H1 (cell line): ENCODE measurements around the gene RHBDD1. TPM values are rescaled to one million over a fixed set of nuclear protein-coding genes. Genes with fewer than 3 reads are reported as not detected.

Source experiments
- CTCF ChIA-PET: fragments of 300-600 bp; sonication (Branson Sonifier 250); formaldehyde crosslinking; loops from one replicate; lab custom pipeline; 2021; ENCODE audit not compliant: partially characterized antibody; lab: Charles Lee
- POLR2A ChIA-PET: fragments of 300-600 bp; sonication (Branson Sonifier 250); formaldehyde crosslinking; loops from one replicate; lab custom pipeline; 2021; ENCODE audit warnings: inconsistent platforms; ENCODE audit not compliant: partially characterized antibody; lab: Charles Lee
- DNase-seq, 2 experiments: peaks; one replicate each; pipeline versions ENCODE4 v3.0.0 to v3.0.0-alpha.2; 2010 to 2022; ENCODE audit warnings: low spot score in 2 of 2, low read depth in 1 of 2, mixed read lengths in 1 of 2
- FAIRE-seq: peaks from 2 replicates; lab custom pipeline; 2011; peaks lifted over from hg19 to GRCh38; lab: Jason Lieb, UNC
- H2AFZ ChIP-seq: 2 replicates; pipeline ENCODE4 v1.8.1; 2012; ENCODE audit warnings: low read length, inconsistent platforms
- H2AK5ac ChIP-seq: 2 replicates; pipeline ENCODE4 v1.6.1; 2013; ENCODE audit warnings: low read depth, low read length
- H2BK120ac ChIP-seq: replicated peaks from 2 replicates; pipeline ENCODE3; 2013; ENCODE audit warnings: low read depth, low read length, inconsistent platforms
- H2BK12ac ChIP-seq: 2 replicates; pipeline ENCODE4 v1.6.1; 2013; ENCODE audit warnings: low read depth, low read length
- H2BK15ac ChIP-seq: 2 replicates; pipeline ENCODE4 v1.6.1; 2013; ENCODE audit warnings: low read length
- H2BK20ac ChIP-seq: 2 replicates; pipeline ENCODE4 v1.6.1; 2013; ENCODE audit warnings: low read length
- H2BK5ac ChIP-seq: 2 replicates; pipeline ENCODE4 v1.6.1; 2013; ENCODE audit warnings: low read depth, low read length
- H3K14ac ChIP-seq: 2 replicates; pipeline ENCODE4 v1.6.1; 2013; ENCODE audit warnings: inconsistent platforms; ENCODE audit not compliant: insufficient read length
- H3K18ac ChIP-seq: 2 replicates; pipeline ENCODE4 v1.6.1; 2013; ENCODE audit warnings: low read length; ENCODE audit errors: extremely low read depth
- H3K23ac ChIP-seq: 2 replicates; pipeline ENCODE4 v1.6.1; 2013; ENCODE audit warnings: inconsistent platforms; ENCODE audit not compliant: insufficient read length
- H3K23me2 ChIP-seq: 2 replicates; pipeline ENCODE4 v1.6.1; 2013; ENCODE audit warnings: low read depth, low read length
- H3K27ac ChIP-seq: 2 replicates; pipeline ENCODE4 v1.6.1; 2011; ENCODE audit warnings: low read depth, low read length, inconsistent platforms
- H3K27me3 ChIP-seq, 4 experiments: replicated peaks in 1 of 4; 1 replicate in 1 of 4; 2 replicates in 3 of 4; pipeline versions ENCODE4 v1.6.1 to v1.8.1; 2011 to 2013; ENCODE audit warnings: low read length in 3 of 4, mild to moderate bottlenecking in 3 of 4, inconsistent platforms in 2 of 4, mixed read lengths in 2 of 4, moderate library complexity in 1 of 4; ENCODE audit not compliant: control insufficient read depth in 3 of 4, insufficient read depth in 3 of 4; ENCODE audit errors: extremely low read depth in 1 of 4
- H3K36me3 ChIP-seq, 4 experiments: 2 replicates each; pipeline versions ENCODE4 v1.6.1 to v1.8.1; 2011 to 2013; ENCODE audit warnings: mild to moderate bottlenecking in 4 of 4, low read length in 3 of 4, moderate library complexity in 2 of 4, control low read depth in 1 of 4, inconsistent platforms in 1 of 4; ENCODE audit not compliant: insufficient read depth in 4 of 4, control insufficient read depth in 2 of 4
- H3K4ac ChIP-seq: replicated peaks from 2 replicates; pipeline ENCODE3; 2013; ENCODE audit warnings: low read length, low read depth, mixed read lengths, inconsistent platforms; ENCODE audit not compliant: insufficient read length
- H3K4me1 ChIP-seq, 4 experiments: replicated peaks in 1 of 4; 1 replicate in 1 of 4; 2 replicates in 3 of 4; pipeline versions ENCODE4 v1.6.1 to v1.8.1; 2011 to 2013; ENCODE audit warnings: low read length in 3 of 4, inconsistent platforms in 2 of 4, mixed read lengths in 1 of 4; ENCODE audit not compliant: insufficient read depth in 4 of 4, control insufficient read depth in 3 of 4
- H3K4me2 ChIP-seq, 2 experiments: 2 replicates each; pipeline versions ENCODE4 v1.6.1 to v1.8.1; 2011 to 2013; ENCODE audit warnings: low read depth in 2 of 2, low read length in 2 of 2, control low read depth in 1 of 2, inconsistent platforms in 1 of 2, mild to moderate bottlenecking in 1 of 2; ENCODE audit not compliant: insufficient read depth in 1 of 2
- H3K4me3 ChIP-seq, 4 experiments: fragments of 200-600, 300-600 bp in 1 of 4; sonication (generic), shearing (Covaris generic), sonication (Bioruptor Twin) in 1 of 4; 2 replicates each; pipeline versions ENCODE4 v1.5.1 to v1.8.1; 2011 to 2016; ENCODE audit warnings: low read length in 4 of 4, low read depth in 3 of 4, control low read depth in 2 of 4, inconsistent platforms in 2 of 4, mild to moderate bottlenecking in 2 of 4, mixed read lengths in 1 of 4, moderate library complexity in 1 of 4; ENCODE audit not compliant: insufficient read depth in 2 of 4; ENCODE audit errors: extremely low read depth in 1 of 4
- H3K56ac ChIP-seq: replicated peaks from 2 replicates; pipeline ENCODE3; 2013; ENCODE audit warnings: low read depth, mild to moderate bottlenecking, mixed read lengths, low read length, inconsistent platforms; ENCODE audit not compliant: insufficient read length
- H3K79me1 ChIP-seq: 2 replicates; pipeline ENCODE4 v1.6.1; 2013; ENCODE audit warnings: low read depth, low read length, control low read depth
- H3K79me2 ChIP-seq, 2 experiments: 2 replicates each; pipeline versions ENCODE4 v1.6.1 to v1.8.1; 2012 to 2013; ENCODE audit warnings: low read length in 2 of 2, mild to moderate bottlenecking in 2 of 2, inconsistent platforms in 1 of 2; ENCODE audit not compliant: insufficient read depth in 2 of 2, control insufficient read depth in 1 of 2
- H3K9ac ChIP-seq, 4 experiments: replicated peaks in 1 of 4; 1 replicate in 1 of 4; 2 replicates in 3 of 4; pipeline versions ENCODE4 v1.6.1 to v1.8.1; 2011 to 2013; ENCODE audit warnings: low read depth in 3 of 4, low read length in 3 of 4, control low read depth in 2 of 4, mild to moderate bottlenecking in 2 of 4, moderate library complexity in 2 of 4, inconsistent platforms in 1 of 4; ENCODE audit errors: extremely low read depth in 1 of 4
- H3K9me3 ChIP-seq, 2 experiments: 2 replicates each; pipeline versions ENCODE4 v1.6.1 to v1.8.1; 2012 to 2013; ENCODE audit warnings: mild to moderate bottlenecking in 2 of 2, moderate library complexity in 2 of 2, control low read depth in 1 of 2, inconsistent platforms in 1 of 2, low read depth in 1 of 2, low read length in 1 of 2, mixed read lengths in 1 of 2; ENCODE audit not compliant: insufficient read depth in 2 of 2
- H4K20me1 ChIP-seq, 2 experiments: replicated peaks in 1 of 2; 2 replicates each; pipeline versions ENCODE3 to v1.8.1; 2011 to 2013; ENCODE audit warnings: inconsistent platforms in 2 of 2, low read length in 2 of 2, mild to moderate bottlenecking in 1 of 2; ENCODE audit not compliant: insufficient read depth in 2 of 2, control insufficient read depth in 1 of 2
- H4K5ac ChIP-seq: 2 replicates; pipeline ENCODE4 v1.6.1; 2013; ENCODE audit warnings: low read length, low read depth, mixed read lengths, inconsistent platforms; ENCODE audit not compliant: insufficient read length
- H4K8ac ChIP-seq: 2 replicates; pipeline ENCODE4 v1.8.0; 2013; ENCODE audit warnings: mild to moderate bottlenecking, moderate library complexity, low read length, inconsistent platforms; ENCODE audit not compliant: insufficient read depth; ENCODE audit errors: extremely low read depth
- H4K91ac ChIP-seq: replicated peaks from 2 replicates; pipeline ENCODE3; 2013; ENCODE audit warnings: low read length, mixed read lengths, inconsistent platforms; ENCODE audit not compliant: insufficient read length
- E2F6 ChIP-seq: IDR thresholded peaks from 2 replicates; pipeline ENCODE4 v1.6.1; 2012; ENCODE audit warnings: inconsistent platforms
- KDM1A ChIP-seq: fragments of 200-600, 300-600 bp; sonication (generic); IDR thresholded peaks from 2 replicates; pipeline ENCODE4 v1.7.1; 2016; ENCODE audit warnings: mild to moderate bottlenecking, low read length, borderline replicate concordance
- NRF1 ChIP-seq: IDR thresholded peaks from 2 replicates; pipeline ENCODE4 v1.6.1; 2011; ENCODE audit warnings: mild to moderate bottlenecking, low read depth, low read length, improper control_type of control experiment
- POU5F1 ChIP-seq: IDR thresholded peaks from 2 replicates; pipeline ENCODE4 v1.6.1; 2011; ENCODE audit warnings: low read depth, mild to moderate bottlenecking, low read length, moderate library complexity
- WGBS, 2 experiments: shearing (Covaris generic) in 1 of 2; methylation state at CpG; one replicate each; pipeline versions ENCODE4 v1.1.6 to v1.1.7; 2013 to 2015; ENCODE audit warnings: low lambda C conversion rate in 2 of 2, mixed read lengths in 2 of 2, inconsistent platforms in 1 of 2, low coverage in 1 of 2, missing lambda C conversion rate in 1 of 2; ENCODE audit not compliant: insufficient replicate concordance in 2 of 2, insufficient coverage in 1 of 2, insufficient read length in 1 of 2; ENCODE audit errors: extremely low coverage in 1 of 2, missing lambda C conversion rate in 1 of 2; 5-methylcytosine and 5-hydroxymethylcytosine counted together
- polyA plus RNA-seq, 7 experiments: library from polyadenylated mRNA; depleted of rRNA in 3 of 7; stranded (reverse) in 5 of 7; unstranded in 2 of 7; fragments of >200 nt in 5 of 7; fragments of 200-250 nt in 2 of 7; gene quantifications; 1 replicate in 5 of 7; 2 replicates in 1 of 7; 4 replicates in 1 of 7; pipeline versions ENCODE4 v1.2.1 to v1.2.3, GENCODE V29; 2011 to 2013; ENCODE audit warnings: missing spikeins in 2 of 7, mixed read lengths in 2 of 7
- total RNA-seq: library from RNA; stranded (reverse); fragmentation: NEBNext Ultra II Directional; extraction: Animal tissue kit (Norgen Biotek cat#: 25700); gene quantifications from 2 replicates; pipeline ENCODE4 v1.2.1, GENCODE V29; 2021

The RHBDD1 gene
- total and polyA plus RNA-seq, 2 of the 8 experiments (the other 6 are each of a cell fraction or from before 2014, with no cell fraction given): 10.5 to 23.1 TPM

GRCh38 chr2:226916669-226917068 lies 80.8 kb downstream of the RHBDD1 start:
- Histone ChIP-seq H2BK120ac (no peak overlapping the region), H3K27me3 (no peaks in the 10 kb centered on the region), H3K79me1 (no peaks in the 10 kb centered on the region), H4K8ac (no peak overlapping the region), H2BK12ac (no peak overlapping the region), H3K9ac (no peak overlapping the region), H4K91ac (no peak overlapping the region), H4K5ac (no peak overlapping the region), H3K27ac (no peak overlapping the region), H4K20me1 (no peaks in the 10 kb centered on the region), H3K23ac (no peak overlapping the region), H3K4ac (no peak overlapping the region), H3K23me2 (no peaks in the 10 kb centered on the region), H3K56ac (no peak overlapping the region), H3K18ac (no peak overlapping the region), H2AFZ (no peak overlapping the region), H3K14ac (no peak overlapping the region), H2BK15ac (no peak overlapping the region), H3K4me3 (no peak overlapping the region), H3K9me3 (no peaks in the 10 kb centered on the region), H2AK5ac (no peak overlapping the region), H3K36me3 (no peaks in the 10 kb centered on the region), H2BK20ac (no peak overlapping the region), H3K4me2 (no peak overlapping the region), H3K4me1 (no peaks in the 10 kb centered on the region), H3K79me2 (no peaks in the 10 kb centered on the region), H2BK5ac (no peak overlapping the region)
- DNase-seq: no peak
- ChIA-PET CTCF (no interaction called here), POLR2A (no interaction called here)
- TF ChIP-seq KDM1A (no peak), POU5F1 (no peak), E2F6 (no peak), NRF1 (no peak)
- FAIRE-seq: no peak
- WGBS, 2 experiments: 94% methylated on average over 1 of the region's 1 CpG; no CpG with 5 or more reads in 1 of the 2 experiments
